TTC549 (cell line): ENCODE measurements around the gene USP13.
"Not testable (repeated sequence)": the region's sequence is repeated elsewhere in the genome, so short reads cannot be mapped to it uniquely, and the experiment has no call there.

ENCODE experiments used
- FAIRE-seq: peaks from 2 replicates; lab custom pipeline; 2012; peaks lifted over from hg19 to GRCh38; lab: Jason Lieb, UNC

USP13 gene

GRCh38 chr3:179655236-179655635 is 2.4 kb downstream of the USP13 start:
- no peak for FAIRE-seq

- FAIRE-seq, result no peak
Measured at GRCh38 chr3:179658606-179659005, 5.8 kb downstream of the USP13 start.

- no peak for FAIRE-seq
Measured at GRCh38 chr3:179660872-179661271, 8.0 kb downstream of the USP13 start.

GRCh38 chr3:179661777-179662176 is 8.9 kb downstream of the USP13 start:
- no peak for FAIRE-seq

- FAIRE-seq, result no peak
Measured at GRCh38 chr3:179663093-179663492, 10.3 kb downstream of the USP13 start.

GRCh38 chr3:179666030-179666429 is 13.2 kb downstream of the USP13 start:
- FAIRE-seq, result no peak

GRCh38 chr3:179666436-179667035 is 13.7 kb downstream of the USP13 start:
- no peak for FAIRE-seq

- no peak for FAIRE-seq
Measured at GRCh38 chr3:179668429-179668828, 15.6 kb downstream of the USP13 start.

GRCh38 chr3:179670311-179670710 is 17.5 kb downstream of the USP13 start:
- FAIRE-seq, result no peak

- no peak for FAIRE-seq
Measured at GRCh38 chr3:179671309-179671708, 18.5 kb downstream of the USP13 start.

- no peak for FAIRE-seq
Measured at GRCh38 chr3:179671747-179672242, 19.0 kb downstream of the USP13 start.

GRCh38 chr3:179672918-179673317 is 20.1 kb downstream of the USP13 start:
- no peak for FAIRE-seq

GRCh38 chr3:179673523-179673922 is 20.7 kb downstream of the USP13 start:
- FAIRE-seq, result no peak

GRCh38 chr3:179676081-179676480 is 23.2 kb downstream of the USP13 start:
- FAIRE-seq, result no peak

- no peak for FAIRE-seq
Measured at GRCh38 chr3:179677884-179678283, 25.0 kb downstream of the USP13 start.

- FAIRE-seq, result no peak
Measured at GRCh38 chr3:179681492-179682263, 28.8 kb downstream of the USP13 start.

- no peak for FAIRE-seq
Measured at GRCh38 chr3:179682426-179683080, 29.7 kb downstream of the USP13 start.

- not testable (repeated sequence) for FAIRE-seq
Measured at GRCh38 chr3:179683286-179683685, 30.4 kb downstream of the USP13 start.

- no peak for FAIRE-seq
Measured at GRCh38 chr3:179687967-179688535, 35.2 kb downstream of the USP13 start.

- FAIRE-seq, result no peak
Measured at GRCh38 chr3:179688850-179689249, 36.0 kb downstream of the USP13 start.

- FAIRE-seq, result no peak
Measured at GRCh38 chr3:179694731-179695130, 41.9 kb downstream of the USP13 start.

- no peak for FAIRE-seq
Measured at GRCh38 chr3:179695672-179696313, 43.0 kb downstream of the USP13 start.
